PC-3 (cell line): ENCODE measurements around the gene MTCL3.

ENCODE experiments used
- ATAC-seq: fragments of 200-7000 bp; cut with Tn5 transposase; 2 replicates; pipeline ENCODE4 v1.9.1; 2020; ENCODE audit warnings: mild to moderate bottlenecking, moderate library complexity
- BruUV-seq: library from RNA; stranded (reverse); fragments of 400-500 nt; replicated peaks from 2 replicates; lab custom pipeline; 2021; lab: Mats Ljungman, UMichigan
- CTCF ChIA-PET: fragments of 300-600 bp; sonication (Branson Sonifier 250); formaldehyde crosslinking; loops from one replicate; lab custom pipeline; 2022; ENCODE audit warnings: antibody characterized with exemption; lab: Charles Lee
- POLR2A ChIA-PET: fragments of 300-600 bp; sonication (Branson Sonifier 250); formaldehyde crosslinking; loops from one replicate; lab custom pipeline; 2022; ENCODE audit warnings: antibody characterized with exemption; ENCODE audit not compliant: unreplicated experiment; lab: Charles Lee
- DNase-seq: peaks from one replicate; pipeline ENCODE4 v3.0.0-alpha.2; 2015
- H2AFZ ChIP-seq: fragments of 300-600 bp; sonication (generic); 2 replicates; pipeline ENCODE4 v1.6.0; 2016; ENCODE audit warnings: antibody characterized with exemption, low read length
- H3F3A ChIP-seq: fragments of 300-600 bp; sonication (generic); one replicate; pipeline ENCODE4 v1.6.0; 2017; ENCODE audit warnings: antibody characterized with exemption, low read length, control low read depth, mild to moderate bottlenecking; ENCODE audit not compliant: unreplicated experiment
- H3K27ac ChIP-seq: fragments of 300-600 bp; sonication (generic); 2 replicates; pipeline ENCODE4 v1.5.1; 2016; ENCODE audit warnings: mild to moderate bottlenecking, low read length
- H3K27me3 ChIP-seq: fragments of 300-600 bp; sonication (generic); 2 replicates; pipeline ENCODE4 v1.6.1; 2016; ENCODE audit warnings: low read length, mixed read lengths
- H3K36me3 ChIP-seq: fragments of 300-600 bp; sonication (generic); 2 replicates; pipeline ENCODE4 v1.6.1; 2016; ENCODE audit warnings: low read depth, mixed run types, low read length, mixed read lengths
- H3K4me1 ChIP-seq: fragments of 300-600 bp; sonication (generic); 2 replicates; pipeline ENCODE4 v1.5.1; 2016; ENCODE audit warnings: low read length; ENCODE audit not compliant: insufficient read depth
- H3K4me2 ChIP-seq: fragments of 300-600 bp; sonication (generic); 2 replicates; pipeline ENCODE4 v1.6.0; 2016; ENCODE audit warnings: low read length
- H3K4me3 ChIP-seq: fragments of 300-600 bp; sonication (generic); 2 replicates; pipeline ENCODE4 v1.5.1; 2016; ENCODE audit warnings: mild to moderate bottlenecking, low read length, mixed read lengths
- H3K79me2 ChIP-seq: fragments of 300-600 bp; sonication (generic); 2 replicates; pipeline ENCODE4 v1.6.1; 2017; ENCODE audit warnings: low read length, mixed read lengths
- H3K9ac ChIP-seq: fragments of 300-600 bp; sonication (generic); 2 replicates; pipeline ENCODE4 v1.6.0; 2016; ENCODE audit warnings: mild to moderate bottlenecking, low read length
- H3K9me2 ChIP-seq: fragments of 300-600 bp; sonication (generic); replicated peaks from 2 replicates; pipeline ENCODE4 v1.6.1; 2016; ENCODE audit warnings: mixed run types, low read length, mixed read lengths
- H3K9me3 ChIP-seq: fragments of 300-600 bp; sonication (generic); 2 replicates; pipeline ENCODE4 v1.6.1; 2016; ENCODE audit warnings: low read length, mixed read lengths
- H4K20me1 ChIP-seq: fragments of 300-600 bp; sonication (generic); 2 replicates; pipeline ENCODE4 v1.6.1; 2016; ENCODE audit warnings: low read length, mixed read lengths
- CTCF ChIP-seq: fragments of 300-600 bp; sonication (generic); conservative IDR thresholded peaks from 2 replicates; pipeline ENCODE4 v1.5.1; 2017; ENCODE audit warnings: antibody characterized with exemption, low read depth, mild to moderate bottlenecking, low read length
- EZH2 ChIP-seq: fragments of 300-600 bp; sonication (generic); IDR thresholded peaks from one replicate; pipeline ENCODE4 v1.6.1; 2017; ENCODE audit warnings: antibody characterized with exemption, mild to moderate bottlenecking, low read length; ENCODE audit not compliant: unreplicated experiment
- EZH2phosphoT487 ChIP-seq: fragments of 300-600 bp; sonication (generic); IDR thresholded peaks from 2 replicates; pipeline ENCODE4 v1.6.1; 2018; ENCODE audit warnings: mild to moderate bottlenecking, antibody characterized with exemption, low read length, borderline replicate concordance
- intact Hi-C: fragments of 100-400 bp; cut with micrococcal nuclease; formaldehyde crosslinking; loops from 2 replicates; pipeline ENCODE4 v1.9.0; 2023

The MTCL3 gene

GRCh38 chr6:127464881-127465459 is 54.2 kb downstream of the MTCL3 start:
- intact Hi-C loops = loop anchor here (1.0 to 2.0 kb wide), 3 partner anchors 51 to 162 kb away; no protein-coding TSS in a partner anchor
- H3K4me1 ChIP-seq = no peaks in the 10 kb centered on the region
- BruUV-seq = no TSS peak
- ATAC-seq = peak; percentile 85
- peak; percentile 65 for DNase-seq
- no peaks in the 10 kb centered on the region for H3K27me3 ChIP-seq
- no peaks in the 10 kb centered on the region for H3F3A ChIP-seq
- no peak overlapping the region for H3K27ac ChIP-seq
- ChIA-PET POLR2A (no interaction called here), CTCF (no interaction called here)
- no peaks in the 10 kb centered on the region for H3K36me3 ChIP-seq
- TF ChIP-seq CTCF (peak; percentile 83), EZH2phosphoT487 (no peak), EZH2 (no peak)
- H3K9me2 ChIP-seq = no peaks in the 10 kb centered on the region
- H2AFZ ChIP-seq = no peak overlapping the region
- H3K79me2 ChIP-seq = no peaks in the 10 kb centered on the region
- no peak overlapping the region for H3K9ac ChIP-seq
- no peaks in the 10 kb centered on the region for H3K9me3 ChIP-seq
- H3K4me2 ChIP-seq = no peak overlapping the region
- H4K20me1 ChIP-seq = no peaks in the 10 kb centered on the region
- H3K4me3 ChIP-seq = no peak overlapping the region

- TF ChIP-seq EZH2phosphoT487 (no peak), EZH2 (no peak), CTCF (no peak)
- Histone ChIP-seq H3K9me2 (no peaks in the 10 kb centered on the region), H3F3A (no peaks in the 10 kb centered on the region), H3K4me2 (no peak overlapping the region), H3K27me3 (no peaks in the 10 kb centered on the region), H3K4me3 (no peak overlapping the region), H2AFZ (no peak overlapping the region), H3K27ac (no peak overlapping the region), H3K4me1 (no peaks in the 10 kb centered on the region), H3K9ac (no peak overlapping the region), H4K20me1 (no peaks in the 10 kb centered on the region), H3K36me3 (no peaks in the 10 kb centered on the region), H3K79me2 (no peaks in the 10 kb centered on the region), H3K9me3 (no peaks in the 10 kb centered on the region)
- ATAC-seq = peak; percentile 62
- CTCF ChIA-PET = interaction anchor here (0.9 to 1.2 kb wide), 2 partner anchors 51 to 75 kb away, joined by 3 to 5 read pairs; no protein-coding TSS in a partner anchor
- intact Hi-C loops = loop anchor here (2.0 kb wide), 1 partner anchor 162 kb away; no protein-coding TSS in a partner anchor
- no TSS peak for BruUV-seq
- DNase-seq = peak; percentile 21
- POLR2A ChIA-PET = interaction anchor here (0.7 kb wide), 1 partner anchor 98 kb away, joined by 7 read pairs; no protein-coding TSS in a partner anchor
Measured at GRCh38 chr6:127464161-127464880, 54.8 kb downstream of the MTCL3 start.

GRCh38 chr6:127463056-127463455 is 56.1 kb downstream of the MTCL3 start:
- Histone ChIP-seq H3K27ac (no peak overlapping the region), H3F3A (no peaks in the 10 kb centered on the region), H3K9ac (no peak overlapping the region), H3K4me2 (no peak overlapping the region), H3K36me3 (no peaks in the 10 kb centered on the region), H3K79me2 (no peaks in the 10 kb centered on the region), H3K27me3 (no peaks in the 10 kb centered on the region), H3K4me1 (peaks cover 11% of the 10 kb centered on the region), H3K9me2 (no peaks in the 10 kb centered on the region), H3K4me3 (no peak overlapping the region), H4K20me1 (no peaks in the 10 kb centered on the region), H2AFZ (no peak overlapping the region), H3K9me3 (no peaks in the 10 kb centered on the region)
- ATAC-seq = peak; percentile 34
- TF ChIP-seq EZH2phosphoT487 (no peak), EZH2 (no peak), CTCF (no peak)
- intact Hi-C loops = no loop called here
- DNase-seq = peak; percentile 12
- ChIA-PET POLR2A (no interaction called here), CTCF (interaction anchor here (1.2 kb wide), 1 partner anchor 52 kb away, joined by 5 read pairs; no protein-coding TSS in a partner anchor)
- no TSS peak for BruUV-seq
